Measurements from ENCODE around the gene PDE4D.

GRCh38 chr5:59385700-59386099, 507.8 kb downstream of the PDE4D start:
- no peak for TF ChIP-seq TAF1 (IDR thresholded peaks at IDR 0.05; ENCODE audit: borderline replicate concordance, insufficient read depth, low read length)
- no peak for TF ChIP-seq POLR2AphosphoS5 (IDR thresholded peaks at IDR 0.05; ENCODE audit: low read depth, low read length)
- no peak for TF ChIP-seq REST (IDR thresholded peaks at IDR 0.05; ENCODE audit: insufficient read depth in 1 of 2, low read depth in 2 of 2, low read length in 2 of 2)
